Activated T-cell treated with anti-CD3 and anti-CD28 coated beads for 48 hours (primary cell): ENCODE measurements around the gene LHPP.

Source experiments
- DNase-seq: peaks from one replicate; pipeline ENCODE4 v3.0.0-alpha.2; 2020; ENCODE audit warnings: low read depth

LHPP gene

DNA sequence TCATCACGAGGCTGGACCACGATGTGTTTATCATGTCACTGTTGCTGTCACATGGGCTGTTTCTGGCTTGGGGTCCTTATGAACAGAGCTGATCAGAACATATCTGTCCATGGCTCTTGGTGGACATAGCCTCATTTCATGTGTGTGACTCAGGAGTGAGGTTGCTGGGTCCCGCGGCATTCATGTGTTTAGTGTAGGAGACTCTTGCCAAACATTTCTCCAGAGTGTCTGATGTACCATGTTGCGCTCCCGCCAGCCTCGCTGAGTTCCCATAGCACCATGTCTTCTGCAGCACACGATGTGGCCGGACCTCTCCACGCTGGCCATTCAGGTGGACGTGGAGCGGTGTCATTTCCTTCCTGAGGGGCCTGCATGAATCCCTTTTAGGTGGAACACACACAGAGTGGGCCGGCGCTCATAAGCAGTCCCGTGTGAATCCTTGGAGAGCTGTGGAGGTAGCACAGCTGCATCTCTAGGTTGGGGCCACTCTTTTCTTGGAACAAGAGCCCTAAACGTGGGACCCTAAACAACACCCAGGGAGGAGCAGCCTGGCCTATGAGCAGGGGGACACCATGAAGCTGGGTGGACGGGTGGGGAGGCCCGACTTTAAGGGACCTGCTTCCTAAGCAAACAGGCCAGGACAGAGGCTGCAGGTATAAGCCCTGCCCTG, 134.6 kb downstream of the LHPP start:
- no peak for DNase-seq

DNA sequence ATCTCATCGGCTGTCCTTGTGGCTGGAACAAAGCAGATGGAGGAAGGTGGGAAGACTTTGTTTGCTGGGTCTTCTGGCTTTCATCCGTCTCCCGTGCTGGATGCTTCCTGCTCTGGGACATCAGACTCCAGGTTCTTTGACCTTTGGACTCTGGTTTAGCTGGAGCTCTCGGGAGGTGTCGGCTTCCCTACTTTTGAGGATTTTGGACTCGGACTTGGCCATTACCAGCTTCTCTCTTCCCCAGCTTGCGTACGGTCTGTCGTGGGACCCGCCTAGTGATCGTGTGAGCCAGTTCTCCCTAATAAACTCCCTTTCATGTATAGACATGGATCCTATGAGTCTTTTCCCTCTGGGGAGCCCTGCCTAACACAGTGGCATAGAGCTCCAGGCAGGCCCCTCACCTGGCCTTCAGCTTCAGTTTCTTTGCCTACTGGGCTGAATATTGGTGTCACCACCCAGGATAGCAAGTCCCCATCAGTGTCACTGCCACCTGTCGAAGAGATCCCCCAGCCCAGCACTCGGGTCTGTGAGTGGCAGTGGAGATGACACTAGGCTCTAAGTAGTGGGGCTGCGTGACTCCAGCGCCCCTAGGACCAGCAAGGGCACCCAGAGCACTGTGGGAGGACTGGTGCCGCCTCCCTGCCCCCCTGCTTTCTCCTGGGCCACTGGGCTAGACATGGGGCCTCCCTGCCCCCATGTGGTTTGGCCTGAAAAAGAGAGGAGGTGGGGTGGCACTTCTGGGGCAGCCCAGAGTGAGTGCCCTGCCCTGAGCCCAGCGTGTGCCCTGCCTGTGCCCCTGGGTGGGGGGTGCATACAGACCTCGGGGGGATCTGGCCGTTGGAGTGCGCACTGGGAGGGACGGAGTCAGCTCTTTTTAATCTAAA, 135.6 kb downstream of the LHPP start:
- no peak for DNase-seq

DNA sequence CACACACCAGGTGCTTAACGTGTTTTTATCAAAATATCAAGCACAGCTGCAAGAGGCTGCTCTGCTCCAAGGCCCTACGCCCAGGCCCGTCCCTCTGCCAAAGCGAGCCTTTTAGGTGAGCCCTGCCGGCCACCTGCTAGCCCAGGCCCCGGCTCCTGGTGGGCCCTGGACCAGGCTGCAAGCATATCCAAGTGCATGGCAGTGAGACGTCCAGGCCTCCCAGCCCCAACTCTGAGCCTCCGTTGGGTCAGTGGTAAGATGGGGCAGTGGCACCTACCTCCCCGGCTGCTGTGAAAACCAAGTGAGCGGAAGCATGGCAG, 136.2 kb downstream of the LHPP start:
- no peak for DNase-seq

DNA sequence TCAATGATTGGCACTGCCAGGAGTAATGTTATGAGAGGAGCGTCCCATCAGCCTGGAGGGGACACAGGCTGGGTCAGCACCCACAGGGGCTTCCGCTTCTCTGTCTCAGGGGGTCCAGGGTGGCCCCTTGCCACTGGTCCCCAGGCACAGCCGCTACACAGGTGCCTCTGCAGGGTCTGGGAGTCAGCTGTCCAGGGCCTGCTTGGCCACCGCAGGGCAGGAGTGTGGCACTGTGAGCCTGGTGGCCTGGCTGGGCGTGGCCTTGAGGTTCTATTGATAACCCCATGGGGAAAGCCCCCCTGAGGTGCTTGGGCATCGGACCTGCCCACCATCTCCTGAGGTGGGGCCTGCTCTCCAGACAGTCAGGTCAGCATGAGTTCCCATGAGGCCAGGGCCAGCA, 136.6 kb downstream of the LHPP start:
- DNase-seq = no peak

DNA sequence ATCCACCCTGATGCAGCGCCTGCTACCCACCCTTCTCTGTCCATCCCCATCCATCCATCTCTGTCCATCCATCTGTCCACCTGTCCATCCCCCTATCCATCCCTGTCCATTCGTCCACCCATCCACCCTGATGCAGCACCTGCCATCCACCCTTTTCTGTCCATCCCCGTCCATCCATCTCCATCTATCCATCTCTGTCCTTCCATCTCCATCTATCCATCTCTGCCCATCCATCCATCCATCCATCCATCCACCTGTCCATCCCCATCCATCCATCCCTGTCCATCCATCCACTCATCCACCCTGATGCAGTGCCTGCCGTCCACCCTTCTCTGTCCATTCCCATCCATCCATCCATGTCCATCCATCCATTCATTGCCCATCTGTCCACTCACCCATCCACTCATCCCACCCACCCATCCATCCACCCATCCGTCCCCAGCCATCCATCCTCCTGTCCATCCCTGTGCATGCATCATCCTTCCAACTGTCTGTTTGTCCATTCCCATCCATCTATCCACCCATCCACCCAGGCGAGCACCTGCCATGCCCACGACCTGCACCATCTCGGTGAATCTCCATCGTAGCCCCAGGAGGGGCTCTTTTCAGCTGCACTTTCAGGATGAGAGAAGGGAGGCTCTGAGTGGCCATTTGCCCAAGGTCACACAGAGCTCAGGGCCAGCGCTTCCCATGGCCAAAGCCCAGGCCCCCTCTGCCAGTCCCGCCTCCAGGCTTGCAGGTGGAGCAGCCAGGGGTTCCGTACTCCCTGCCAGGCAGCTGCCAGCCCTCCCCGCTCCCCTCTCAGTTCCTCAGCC, 137.4 kb downstream of the LHPP start:
- DNase-seq = no peak

DNA sequence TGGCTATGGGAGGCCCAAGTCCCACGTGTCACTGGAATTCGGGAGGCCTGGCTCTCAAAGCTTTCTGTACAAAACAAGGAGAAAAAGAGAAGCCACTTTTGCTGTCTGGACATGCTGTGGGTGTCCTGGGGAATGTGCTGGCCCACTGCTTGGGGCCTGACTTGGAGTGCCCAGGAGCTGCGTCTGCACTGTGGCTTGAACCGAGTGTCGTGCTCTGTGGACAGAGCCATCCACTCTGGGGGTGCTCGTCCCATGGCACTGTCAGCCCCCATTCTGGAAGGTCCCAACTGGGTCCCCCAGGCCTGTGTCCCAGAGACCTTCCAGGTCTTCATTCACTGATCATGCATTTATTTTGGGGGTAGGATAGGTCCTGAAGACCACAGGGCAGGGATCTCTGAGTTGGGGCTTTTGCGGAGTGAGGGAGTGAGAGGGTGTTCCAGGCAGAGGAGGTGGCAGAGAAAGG, 138.0 kb downstream of the LHPP start:
- no peak for DNase-seq

DNA sequence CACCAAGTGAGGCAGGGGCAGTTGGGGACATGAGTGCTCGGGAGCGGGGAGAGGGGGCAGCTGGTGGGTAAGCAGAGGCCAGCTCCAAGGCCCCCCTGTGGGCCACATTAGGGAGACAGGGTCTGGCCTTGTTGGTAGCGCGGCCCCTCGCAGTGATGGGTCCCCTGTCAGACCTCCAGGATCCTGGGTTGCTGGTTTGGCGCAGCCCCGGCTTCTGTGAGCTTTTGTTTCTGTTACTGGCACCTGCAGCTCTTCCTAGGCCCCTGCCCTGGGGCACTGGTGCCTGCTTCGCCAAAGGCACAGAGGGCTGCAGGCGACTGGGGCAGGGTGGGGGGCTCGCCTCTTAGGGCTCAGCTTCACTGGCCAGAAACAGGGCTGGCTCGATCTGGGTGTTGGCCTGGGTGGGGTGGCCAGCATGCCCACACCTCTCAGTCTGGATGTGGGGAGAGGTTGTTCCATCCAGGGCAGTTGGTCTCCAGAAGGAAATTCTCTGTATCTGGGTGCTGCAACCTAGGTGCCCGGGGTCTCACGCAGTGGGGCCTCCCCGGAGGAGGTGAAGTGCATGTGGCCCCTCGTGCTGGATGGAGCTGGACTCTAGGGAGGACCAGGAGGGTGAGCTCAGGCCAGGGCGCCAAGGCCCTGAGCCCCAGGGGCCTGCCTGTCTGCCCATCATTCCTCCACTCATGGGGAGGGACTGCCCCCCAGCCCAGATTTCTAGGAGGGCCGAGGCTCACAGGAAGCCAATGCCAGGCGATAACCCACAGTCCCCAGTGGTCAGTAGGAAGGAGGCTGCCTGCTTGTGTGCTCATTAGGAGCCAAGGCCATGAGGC, 138.6 kb downstream of the LHPP start:
- DNase-seq = no peak

DNA sequence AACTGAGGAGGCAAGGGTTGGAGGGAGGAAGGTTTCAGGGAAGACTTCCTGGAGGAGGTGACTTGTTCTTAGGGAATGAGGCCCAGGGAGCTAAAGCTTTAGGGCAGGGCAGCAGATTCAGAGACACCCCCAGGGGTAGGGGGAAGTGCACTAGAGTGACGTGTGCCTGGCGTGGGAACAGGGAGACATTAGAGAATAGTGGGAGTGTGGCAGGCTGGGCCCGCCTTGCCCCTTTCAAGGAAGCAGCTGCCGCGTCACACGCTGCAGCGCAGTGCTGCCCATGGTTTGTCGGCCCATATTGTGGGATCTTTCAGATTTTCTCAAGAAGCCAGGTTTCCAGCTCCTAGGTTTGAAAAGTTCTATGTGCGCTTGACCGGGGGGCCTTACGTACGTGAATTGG, 139.4 kb downstream of the LHPP start:
- DNase-seq = no peak

DNA sequence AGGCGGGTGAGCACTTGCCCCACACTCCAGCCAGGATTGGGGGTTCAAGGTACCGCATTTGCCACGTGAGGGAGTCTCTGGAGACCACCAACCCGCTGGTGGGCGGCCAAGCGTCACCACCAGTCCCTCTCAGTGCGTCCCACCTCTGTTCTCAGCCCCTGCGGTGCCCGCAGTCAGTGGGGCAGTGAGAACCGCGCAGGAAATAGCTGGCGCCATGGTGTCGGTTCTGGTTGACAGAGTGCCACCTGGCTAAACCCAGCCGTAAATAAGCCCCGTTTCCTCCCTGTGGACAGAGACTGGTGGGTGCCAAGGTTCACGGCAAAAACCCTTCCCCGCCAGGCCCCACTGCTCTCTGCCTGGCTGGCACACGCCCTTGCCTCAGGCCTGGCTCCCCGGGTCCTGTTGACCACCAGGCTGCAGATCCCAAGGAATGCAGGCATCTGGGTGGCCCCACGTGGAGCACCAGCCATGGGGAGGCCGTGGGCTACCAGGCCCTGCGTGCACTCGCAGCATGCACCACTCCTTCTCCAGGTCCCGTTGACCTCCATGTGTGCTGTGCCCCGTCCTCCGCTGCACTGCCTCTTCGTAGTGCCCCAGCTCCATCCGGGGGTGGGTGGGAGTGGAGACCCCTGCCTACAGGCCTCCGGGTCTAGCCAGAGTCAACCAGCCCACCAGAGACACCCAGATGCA, 140.0 kb downstream of the LHPP start:
- no peak for DNase-seq

DNA sequence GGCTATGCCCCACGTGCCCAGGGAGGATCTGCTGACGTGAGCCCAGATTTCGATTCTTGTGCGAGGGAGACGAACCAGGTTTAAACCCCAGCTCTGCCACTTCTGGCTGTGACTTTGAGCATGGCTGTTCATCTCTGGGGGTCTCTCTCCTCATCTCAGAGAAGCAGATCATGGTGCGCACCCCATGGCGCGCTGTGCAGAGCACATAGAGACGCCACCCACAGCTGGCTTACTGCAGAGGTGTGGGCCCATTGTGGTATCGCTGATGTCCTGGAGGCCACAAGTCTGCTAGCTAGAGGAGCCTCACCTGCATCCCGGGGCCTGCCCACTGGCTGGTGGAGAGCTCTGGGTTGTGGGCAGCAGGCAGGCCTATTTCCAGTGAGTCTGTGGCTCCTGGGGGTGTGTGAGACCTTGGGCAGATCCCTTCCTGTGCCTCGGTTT, 140.5 kb downstream of the LHPP start:
- no peak for DNase-seq

DNA sequence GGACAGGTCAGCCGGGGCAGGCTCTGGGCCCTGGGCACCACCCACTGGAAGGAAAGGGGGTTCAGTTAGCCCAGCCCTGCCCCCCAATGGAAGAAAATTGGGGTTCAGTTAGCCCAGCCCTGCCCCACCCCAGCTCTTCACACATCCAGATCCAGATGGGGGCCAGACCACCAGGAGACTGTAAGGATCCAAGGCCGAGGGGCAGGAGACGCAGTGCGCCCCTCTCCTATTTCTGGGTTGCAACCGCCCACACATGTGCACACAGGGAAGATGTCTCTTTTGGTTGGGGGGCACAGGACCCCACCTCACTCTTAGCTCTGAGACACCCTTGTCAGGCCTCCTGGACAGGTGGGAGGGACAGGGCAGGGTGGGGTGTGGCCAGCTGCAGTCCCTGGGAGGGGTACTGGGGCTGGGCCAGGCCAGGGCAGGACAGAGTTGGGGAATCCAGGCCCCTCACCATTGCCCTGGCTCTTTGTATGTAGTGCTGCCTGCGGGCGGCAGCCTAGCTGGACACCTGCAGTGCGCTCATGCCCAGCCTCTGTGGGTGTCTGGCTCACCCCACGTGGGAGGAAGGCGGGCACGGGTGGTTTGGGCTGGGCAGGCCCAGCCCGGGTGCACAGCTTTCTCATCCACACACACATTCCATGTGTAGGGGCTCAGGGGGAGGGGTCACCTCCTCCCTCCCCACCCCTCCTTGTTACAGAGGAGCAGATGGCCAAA, 141.2 kb downstream of the LHPP start:
- no peak for DNase-seq

DNA sequence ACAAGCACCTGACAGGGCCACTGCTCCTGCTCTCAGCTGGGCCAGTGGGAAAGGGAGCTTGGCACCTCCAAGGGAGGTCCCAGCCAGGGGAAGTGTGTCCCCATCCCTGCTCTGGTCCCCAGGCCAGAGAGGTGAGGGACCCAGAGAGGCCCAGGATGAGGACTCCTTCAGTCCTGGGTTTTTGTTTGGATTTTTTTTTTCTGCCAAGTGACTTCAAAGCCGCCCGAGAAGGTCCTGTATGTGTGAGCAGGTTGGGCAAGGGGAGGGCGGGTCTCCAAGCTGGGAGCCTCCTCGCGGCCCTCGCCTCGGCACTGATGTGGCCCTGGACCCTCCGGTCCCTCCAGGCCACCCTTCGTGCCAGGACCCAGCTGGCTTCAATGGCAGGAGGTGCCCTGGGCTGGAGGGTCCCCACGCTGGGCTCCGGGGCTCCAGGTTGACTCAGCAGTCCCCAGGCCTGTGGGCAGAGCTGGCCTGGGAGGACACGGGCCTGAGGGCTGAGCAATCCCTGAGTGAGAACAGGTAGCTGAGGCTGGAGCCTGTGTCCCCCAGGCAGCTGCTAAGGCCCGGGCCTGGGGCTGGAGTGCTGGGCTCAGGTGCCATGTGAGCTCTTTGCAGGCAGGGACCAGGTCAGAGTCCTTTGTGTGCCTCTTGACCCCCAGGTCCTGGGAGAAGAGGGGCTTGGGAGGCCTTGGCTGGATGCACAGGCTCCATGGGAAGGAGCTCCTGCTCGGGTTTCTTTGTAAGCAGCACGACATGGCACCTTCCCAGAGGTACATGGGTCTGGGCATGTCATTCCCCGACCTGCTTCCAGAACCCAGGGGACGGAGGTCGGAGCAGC, 142.0 kb downstream of the LHPP start:
- no peak for DNase-seq

DNA sequence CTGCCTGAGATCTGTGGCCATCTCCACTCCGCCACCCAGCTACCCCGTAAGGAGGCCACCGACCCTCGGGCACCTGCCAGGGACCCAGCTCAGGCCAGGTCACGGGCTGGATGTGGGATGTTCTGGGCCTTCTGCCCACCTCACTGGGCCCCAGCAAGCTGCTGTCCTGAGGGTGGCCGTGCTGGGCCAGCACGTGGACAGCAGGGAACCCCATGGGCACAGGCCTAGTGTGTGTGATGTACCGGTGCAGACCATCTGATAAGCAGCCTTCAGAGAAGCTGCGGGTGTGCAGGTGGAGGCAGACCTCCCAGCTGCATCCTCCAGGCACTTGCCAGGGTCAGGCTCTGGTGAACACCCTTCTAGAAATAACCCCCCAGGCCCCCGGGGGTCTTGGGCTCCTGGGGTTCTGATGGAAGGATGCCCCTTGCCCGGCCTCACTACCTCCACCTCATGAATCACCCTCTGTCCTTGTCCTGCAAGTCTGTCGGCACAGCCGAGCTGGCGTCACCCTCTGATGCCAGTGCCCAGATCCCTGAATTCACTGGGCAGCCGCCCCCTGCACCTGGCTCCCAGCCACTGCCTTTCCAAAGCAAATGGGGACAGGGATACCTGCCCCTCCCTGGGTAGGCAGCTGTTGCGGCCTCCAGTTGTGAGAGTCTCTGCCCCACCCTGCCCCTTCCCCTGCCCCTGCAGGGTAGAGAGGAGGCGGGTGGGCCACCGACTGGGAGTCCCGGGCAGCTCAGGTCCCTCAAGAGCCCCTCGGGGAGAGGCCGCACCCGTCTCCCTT, 142.8 kb downstream of the LHPP start:
- no peak for DNase-seq

DNA sequence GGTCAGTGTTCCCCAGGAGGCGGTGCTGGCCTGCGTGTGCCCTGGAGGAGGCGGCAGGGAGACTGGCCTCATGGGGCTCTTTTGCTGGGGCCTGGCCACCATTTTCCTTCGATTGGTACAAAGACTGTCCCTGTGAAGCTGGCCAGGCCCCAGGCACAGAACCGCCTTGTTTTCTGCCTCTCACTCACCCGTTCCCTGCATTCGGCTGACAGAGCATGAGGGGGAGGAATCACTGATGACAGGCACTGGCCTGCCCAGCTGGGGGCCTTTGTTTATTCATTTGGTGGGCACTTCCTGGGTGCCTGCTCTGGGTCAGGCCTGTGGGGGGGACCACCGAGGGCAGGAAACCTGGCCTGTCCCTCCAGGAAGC, 143.4 kb downstream of the LHPP start:
- DNase-seq = no peak

DNA sequence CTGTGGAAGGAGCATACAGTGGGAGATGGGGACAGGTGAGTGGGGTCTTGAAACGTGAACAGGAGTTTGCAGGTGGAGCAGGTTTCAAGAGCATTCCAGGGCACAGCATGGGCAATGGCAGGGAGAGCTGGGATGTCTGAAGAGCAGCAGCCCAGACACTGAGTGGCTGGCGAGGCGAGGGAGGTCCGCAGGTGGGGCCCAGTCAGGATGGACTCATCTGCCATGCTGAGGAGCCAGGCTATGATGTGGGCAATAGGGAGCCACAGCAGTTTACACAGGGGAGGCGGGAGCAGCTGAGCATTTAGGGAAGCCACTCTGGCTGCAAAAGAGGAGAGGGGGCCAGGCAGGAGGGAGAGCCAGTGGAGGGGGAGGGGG, 143.8 kb downstream of the LHPP start:
- DNase-seq = no peak

DNA sequence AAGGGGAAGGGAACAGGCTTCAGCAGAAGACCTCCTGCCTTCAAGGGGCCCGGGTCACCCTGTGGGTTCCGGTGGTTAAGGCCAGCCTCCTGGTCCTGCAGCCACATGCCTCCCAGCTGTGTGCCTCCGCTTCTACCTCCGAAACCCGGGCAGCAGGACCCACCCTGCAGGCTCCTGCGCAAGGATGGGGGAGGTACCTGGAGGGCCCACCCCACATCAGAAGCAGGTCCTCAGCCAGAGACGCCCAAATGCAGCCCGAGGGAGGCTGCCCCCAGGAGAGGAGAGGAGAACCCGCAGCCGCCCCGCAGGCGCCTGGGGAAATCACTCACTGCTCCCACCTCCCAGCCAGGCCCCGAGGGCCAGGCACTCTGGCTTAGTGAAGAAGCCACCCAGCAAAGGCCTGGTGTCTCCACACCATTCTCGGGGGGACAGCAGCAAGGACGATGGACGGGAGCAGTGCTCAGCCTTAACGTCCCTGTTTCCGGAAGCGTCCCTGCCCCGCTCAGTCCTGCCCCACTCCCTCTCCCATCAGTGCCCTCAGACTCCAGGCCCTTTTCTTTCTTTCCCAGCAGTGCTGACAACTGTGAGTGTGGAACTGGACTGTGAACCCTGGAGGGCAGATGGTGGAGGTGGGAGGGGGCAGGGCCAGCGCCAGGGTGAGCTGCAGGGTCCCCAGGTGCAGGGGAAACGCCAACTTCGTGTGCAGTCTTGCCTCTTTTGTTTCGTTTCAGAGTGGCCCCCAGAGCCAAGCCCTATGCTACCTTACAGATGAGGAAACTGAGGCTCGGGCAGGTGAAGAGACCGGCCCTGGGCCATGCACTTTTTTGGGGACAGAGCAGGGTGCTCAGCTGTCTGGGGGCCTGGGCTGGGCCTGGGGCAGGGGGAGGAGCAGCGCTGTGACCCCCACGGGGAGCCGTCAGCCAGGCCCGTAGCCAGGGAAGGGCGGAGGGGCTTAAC, 144.5 kb downstream of the LHPP start:
- no peak for DNase-seq

DNA sequence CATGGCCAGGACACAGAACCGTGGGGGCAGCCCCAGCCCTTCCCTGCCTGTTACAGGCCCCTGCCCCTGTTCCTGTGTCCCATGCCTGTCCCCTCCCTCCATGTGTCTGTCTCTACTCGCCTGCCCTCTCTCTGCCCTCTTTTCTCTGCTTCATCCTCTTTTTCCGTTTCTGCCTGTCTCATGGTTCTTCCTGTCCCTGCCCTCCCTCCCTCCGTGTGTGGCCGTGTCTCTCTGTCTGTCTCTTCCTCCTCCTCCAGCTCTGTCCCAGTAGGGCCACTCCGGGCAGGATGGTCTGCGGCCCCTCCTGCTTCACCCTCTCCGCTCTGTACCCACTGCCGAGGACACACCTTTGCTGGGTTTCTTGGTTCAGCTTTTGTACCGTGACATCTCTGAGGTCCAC, 145.2 kb downstream of the LHPP start:
- no peak for DNase-seq

DNA sequence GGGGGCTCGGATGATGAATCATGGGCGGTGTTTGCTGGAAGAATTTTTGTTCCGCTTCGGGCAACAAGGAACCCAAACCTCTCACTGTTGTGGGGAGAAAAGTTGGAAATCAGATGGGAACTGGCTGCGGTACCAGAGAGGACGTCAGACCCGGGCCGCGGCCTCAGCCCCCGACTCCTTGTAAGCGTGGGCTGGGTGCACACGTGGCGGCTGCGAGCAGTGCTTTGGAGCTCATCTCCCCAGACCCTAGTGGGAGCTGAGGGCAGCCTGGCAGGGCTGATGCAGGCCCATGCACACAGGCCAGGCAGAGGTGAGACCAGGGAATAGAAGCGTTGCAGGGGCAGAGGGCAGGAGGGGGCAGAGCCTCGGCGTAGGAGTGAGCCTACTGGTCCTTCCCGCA, 146.1 kb downstream of the LHPP start:
- DNase-seq = no peak
